HepG2 (cell line): ENCODE data around the gene KIF25. TPM values are rescaled to one million over a fixed set of nuclear protein-coding genes. Genes with fewer than 3 reads are reported as not detected.

ENCODE experiments used
- ATAC-seq: fragments of 200-7000 bp; cut with Tn5 transposase; 3 replicates; pipeline ENCODE4 v1.9.1; 2020; ENCODE audit warnings: mild to moderate bottlenecking, moderate library complexity
- BruUV-seq: library from RNA; stranded (reverse); fragments of 400-500 nt; replicated peaks from 2 replicates; lab custom pipeline; 2021; lab: Mats Ljungman, UMichigan
- CTCF ChIA-PET: fragments of 300-600 bp; formaldehyde crosslinking; extraction: SDS; loops from one replicate; lab custom pipeline; 2021; ENCODE audit warnings: low total read pairs, inconsistent platforms, low intra/inter-chr PET ratio; lab: Yijun Ruan, JAX
- POLR2A ChIA-PET: fragments of 350-600 bp; sonication (Branson Sonifier 250); formaldehyde crosslinking; loops from one replicate; lab custom pipeline; 2020; ENCODE audit warnings: antibody characterized with exemption, inconsistent platforms; lab: Yijun Ruan, JAX
- DNase-seq: peaks from one replicate; pipeline ENCODE4 v3.0.0-alpha.2; 2015; ENCODE audit warnings: low spot score
- FAIRE-seq: peaks from 3 replicates; lab custom pipeline; 2011; peaks lifted over from hg19 to GRCh38; lab: Jason Lieb, UNC
- H2AFZ ChIP-seq: one replicate; pipeline ENCODE4 v1.6.1; 2011; ENCODE audit warnings: low read length, inconsistent platforms
- H3K27ac ChIP-seq: fragments of 300-600 bp; 3 replicates; pipeline ENCODE4 v1.8.0; 2011; ENCODE audit warnings: mixed run types, mild to moderate bottlenecking, mixed read lengths, low read length, inconsistent platforms; ENCODE audit not compliant: insufficient read depth; ENCODE audit errors: extremely low read length
- H3K27me3 ChIP-seq, 2 experiments: fragments of 200-600 bp in 1 of 2; 2 replicates in 1 of 2; 3 replicates in 1 of 2; pipeline versions ENCODE4 v1.6.0 to v1.8.0; 2011; ENCODE audit warnings: low read length in 2 of 2, mild to moderate bottlenecking in 2 of 2, moderate library complexity in 2 of 2, inconsistent platforms in 1 of 2; ENCODE audit not compliant: insufficient read depth in 2 of 2, control insufficient read depth in 1 of 2
- H3K36me3 ChIP-seq, 2 experiments: fragments of 200-600 bp in 1 of 2; replicated peaks in 1 of 2; 2 replicates in 1 of 2; 3 replicates in 1 of 2; pipeline versions ENCODE4 v1.5.1 to v1.8.0; 2011; ENCODE audit warnings: low read length in 2 of 2, inconsistent platforms in 1 of 2; ENCODE audit not compliant: insufficient read depth in 2 of 2, control insufficient read depth in 1 of 2
- H3K4me1 ChIP-seq: 2 replicates; pipeline ENCODE4 v1.5.1; 2012; ENCODE audit warnings: low read length, inconsistent platforms; ENCODE audit not compliant: insufficient read depth
- H3K4me2 ChIP-seq: 2 replicates; pipeline ENCODE4 v1.6.0; 2011; ENCODE audit warnings: low read depth, low read length, inconsistent platforms
- H3K4me3 ChIP-seq, 3 experiments: fragments of 200-600 bp in 1 of 3; sonication (generic), shearing (Covaris generic) in 1 of 3; replicated peaks in 1 of 3; 2 replicates each; pipeline ENCODE4 v1.5.1; 2011 to 2016; ENCODE audit warnings: low read length in 3 of 3, inconsistent platforms in 2 of 3, low read depth in 2 of 3, mild to moderate bottlenecking in 2 of 3, control low read depth in 1 of 3, mixed read lengths in 1 of 3; ENCODE audit not compliant: insufficient read depth in 1 of 3
- H3K79me2 ChIP-seq: one replicate; pipeline ENCODE4 v1.6.1; 2011; ENCODE audit warnings: low read length, inconsistent platforms; ENCODE audit not compliant: insufficient read depth
- H3K9ac ChIP-seq: 2 replicates; pipeline ENCODE4 v1.6.0; 2011; ENCODE audit warnings: mild to moderate bottlenecking, low read depth, low read length, inconsistent platforms; ENCODE audit not compliant: insufficient read depth
- H3K9me3 ChIP-seq: 2 replicates; pipeline ENCODE4 v1.5.1; 2012; ENCODE audit warnings: mild to moderate bottlenecking, low read length
- H4K20me1 ChIP-seq: 2 replicates; pipeline ENCODE4 v1.6.0; 2011; ENCODE audit warnings: inconsistent platforms, mild to moderate bottlenecking, low read length, moderate library complexity; ENCODE audit not compliant: insufficient read depth
- AGO2 ChIP-seq: fragments of 200-400 bp; formaldehyde crosslinking; optimal IDR thresholded peaks from 2 replicates; pipeline ENCODE3; 2017; ENCODE audit warnings: mild to moderate bottlenecking, low read depth, low read length, moderate library complexity
- BATF2 ChIP-seq: sonication (generic); formaldehyde crosslinking; IDR thresholded peaks from 2 replicates; pipeline ENCODE4 v1.8.0; 2022; ENCODE audit warnings: mild to moderate bottlenecking, missing genetic modification reagents, moderate library complexity
- IKZF4 ChIP-seq: sonication (generic); formaldehyde crosslinking; IDR thresholded peaks from 2 replicates; pipeline ENCODE4 v1.5.1; 2020; ENCODE audit warnings: borderline replicate concordance, mild to moderate bottlenecking, low read depth, missing genetic modification reagents; ENCODE audit errors: not compliant biosample characterization
- PATZ1 ChIP-seq: sonication (generic); formaldehyde crosslinking; IDR thresholded peaks from 2 replicates; pipeline ENCODE4 v1.4.0; 2020; ENCODE audit warnings: missing genetic modification reagents
- SMAD1 ChIP-seq: sonication (generic); formaldehyde crosslinking; IDR thresholded peaks from 2 replicates; pipeline ENCODE4 v1.4.0; 2020; ENCODE audit warnings: missing genetic modification reagents, low read depth, mild to moderate bottlenecking, borderline replicate concordance
- TBP ChIP-seq: sonication (generic); formaldehyde crosslinking; IDR thresholded peaks from 2 replicates; pipeline ENCODE4 v1.5.0; 2020; ENCODE audit warnings: missing genetic modification reagents
- ZBTB3 ChIP-seq: sonication (generic); formaldehyde crosslinking; IDR thresholded peaks from 2 replicates; pipeline ENCODE4 v1.4.0; 2020; ENCODE audit warnings: low read depth, mild to moderate bottlenecking, moderate library complexity, missing genetic modification reagents, borderline replicate concordance
- ZFP41 ChIP-seq: sonication (generic); formaldehyde crosslinking; IDR thresholded peaks from 2 replicates; pipeline ENCODE4 v1.4.0; 2020; ENCODE audit warnings: mild to moderate bottlenecking, missing genetic modification reagents, borderline replicate concordance
- WGBS: methylation state at CpG from one replicate; pipeline ENCODE4 v1.1.6; 2017; ENCODE audit warnings: low lambda C conversion rate; 5-methylcytosine and 5-hydroxymethylcytosine counted together
- in situ Hi-C: cut with HindIII; loops from 2 replicates; pipeline ENCODE4 v1.10.0; 2017; ENCODE audit warnings: low pct_unique_long_range_greater_than_20kb; ENCODE audit not compliant: extremely low pct_ligation_motif_present
- intact Hi-C: fragments of 100-400 bp; cut with micrococcal nuclease; formaldehyde crosslinking; loops from one replicate; pipeline ENCODE4 v1.10.0; 2022; ENCODE audit not compliant: unreplicated experiment
- polyA plus RNA-seq, 8 experiments: library from polyadenylated mRNA; depleted of rRNA in 3 of 8; stranded (reverse) in 7 of 8; unstranded in 1 of 8; fragments of >200 nt; fragmentation: Illumina TruSeq in 4 of 8; extraction: Trizol in 4 of 8; gene quantifications; 2 replicates each; pipeline versions ENCODE4 v1.2.1 to v1.2.3, GENCODE V29; 2011 to 2016; ENCODE audit warnings: low read depth in 4 of 8, missing spikeins in 1 of 8, mixed read lengths in 1 of 8; ENCODE audit not compliant: insufficient read depth in 1 of 8
- total RNA-seq, 5 experiments: library from RNA; depleted of rRNA; stranded (reverse); fragments of >200 nt; fragmentation: Illumina TruSeq; extraction: Trizol; gene quantifications; 2 replicates each; pipeline ENCODE4 v1.2.3, GENCODE V29; 2016; ENCODE audit warnings: low read depth in 1 of 5

The KIF25 gene
- total and polyA plus RNA-seq, 2 of the 13 experiments (the other 11 are each of a cell fraction or from before 2014, with no cell fraction given): not detected

GRCh38 chr6:168041928-168042327 lies 44.5 kb downstream of the KIF25 start (continued):
- TF ChIP-seq ZBTB3 (CRISPR knock-in tag): no peak
- TF ChIP-seq TBP (CRISPR knock-in tag): no peak
- TF ChIP-seq ZFP41 (CRISPR knock-in tag): no peak

- Histone ChIP-seq H3K79me2 (no peaks in the 10 kb centered on the region), H3K27me3 (peaks cover 14 to 74% of the 10 kb centered on the region in 2 experiments), H3K4me3 (no peak overlapping the region), H3K4me1 (peaks cover 18% of the 10 kb centered on the region), H3K9me3 (no peaks in the 10 kb centered on the region), H3K9ac (no peak overlapping the region), H3K36me3 (no peaks in the 10 kb centered on the region), H3K4me2 (no peak overlapping the region), H2AFZ (no peak overlapping the region), H4K20me1 (no peaks in the 10 kb centered on the region; the same call in 1 of the 2 replicates), H3K27ac (no peak overlapping the region)
- no TSS peak for BruUV-seq
- no peak for ATAC-seq
- FAIRE-seq: no peak
- TF ChIP-seq SMAD1 (0 out of 2 replicates have a peak, but pooled peaks have one; percentile 47), PATZ1 (CRISPR knock-in tag) (no peak), BATF2 (CRISPR knock-in tag) (no peak), IKZF4 (CRISPR knock-in tag) (no peak), AGO2 (no peak)
- intact Hi-C loops (no loop called here), in situ Hi-C loops (no loop called here)
- DNase-seq: no peak
- ChIA-PET POLR2A (no interaction called here), CTCF (no interaction called here)
- WGBS: 62% methylated on average over 25 of the region's 29 CpGs
Observed at GRCh38 chr6:168042426-168043192, 45.1 kb downstream of the KIF25 start.
